CD14-positive monocyte (primary cell): Measurements from ENCODE around the gene TGFBRAP1. TPM values are rescaled to one million over a fixed set of nuclear protein-coding genes. Genes with fewer than 3 reads are reported as not detected.
A peak's percentile ranks its signal among the peaks of the same experiment; 100 is the strongest.

Source experiments
- DNase-seq, 3 donors: peaks; one replicate each; pipeline ENCODE4 v3.0.0-alpha.2; 2011 to 2022
- H2AFZ ChIP-seq: 2 replicates; pipeline ENCODE4 v1.6.0; 2012; ENCODE audit warnings: mild to moderate bottlenecking, low read depth, low read length, inconsistent platforms; ENCODE audit not compliant: insufficient read depth, poor library complexity, severe bottlenecking
- H3K27ac ChIP-seq, 2 donors: 1 replicate in 1 of 2; 2 replicates in 1 of 2; pipeline ENCODE4 v1.5.1; 2012 to 2013; ENCODE audit warnings: low read length in 2 of 2, control low read depth in 1 of 2, inconsistent platforms in 1 of 2, low read depth in 1 of 2, mild to moderate bottlenecking in 1 of 2
- H3K27me3 ChIP-seq, 2 donors: one replicate each; pipeline versions ENCODE4 v1.6.0 to v1.6.1; 2011 to 2013; ENCODE audit warnings: low read length in 2 of 2; ENCODE audit not compliant: control insufficient read depth in 2 of 2, insufficient read depth in 2 of 2
- H3K36me3 ChIP-seq, 2 donors: replicated peaks in 1 of 2; 1 replicate in 1 of 2; 2 replicates in 1 of 2; pipeline versions ENCODE4 v1.5.1 to v1.6.1; 2012 to 2013; ENCODE audit warnings: low read length in 2 of 2, control low read depth in 1 of 2, inconsistent platforms in 1 of 2, mild to moderate bottlenecking in 1 of 2; ENCODE audit not compliant: insufficient read depth in 2 of 2, control insufficient read depth in 1 of 2
- H3K4me1 ChIP-seq, 2 donors: 1 replicate in 1 of 2; 2 replicates in 1 of 2; pipeline versions ENCODE4 v1.5.1 to v1.6.1; 2012 to 2013; ENCODE audit warnings: low read length in 2 of 2, control low read depth in 1 of 2, inconsistent platforms in 1 of 2, mild to moderate bottlenecking in 1 of 2, moderate library complexity in 1 of 2; ENCODE audit not compliant: insufficient read depth in 2 of 2, control insufficient read depth in 1 of 2
- H3K4me2 ChIP-seq: replicated peaks from 2 replicates; pipeline ENCODE3; 2012; ENCODE audit warnings: low read length, moderate library complexity, mild to moderate bottlenecking; ENCODE audit not compliant: poor library complexity, severe bottlenecking; ENCODE audit errors: extremely low read depth
- H3K4me3 ChIP-seq, 3 experiments: fragments of 200-600 bp in 1 of 3; sonication (generic) in 1 of 3; replicated peaks in 1 of 3; 1 replicate in 2 of 3; 2 replicates in 1 of 3; pipeline ENCODE4 v1.5.1; 2011 to 2013; ENCODE audit warnings: low read length in 3 of 3, mild to moderate bottlenecking in 3 of 3, control low read depth in 2 of 3, low read depth in 2 of 3, inconsistent platforms in 1 of 3, moderate library complexity in 1 of 3
- H3K79me2 ChIP-seq: 2 replicates; pipeline ENCODE4 v1.6.0; 2012; ENCODE audit warnings: mild to moderate bottlenecking, control low read depth, inconsistent platforms, low read length, moderate library complexity; ENCODE audit not compliant: insufficient read depth
- H3K9ac ChIP-seq: 2 replicates; pipeline ENCODE4 v1.6.0; 2017; ENCODE audit warnings: low read length, mild to moderate bottlenecking; ENCODE audit not compliant: insufficient read depth, poor library complexity, severe bottlenecking
- H3K9me3 ChIP-seq, 2 donors: replicated peaks in 1 of 2; 1 replicate in 1 of 2; 2 replicates in 1 of 2; pipeline versions ENCODE4 v1.5.1 to v1.6.1; 2012 to 2013; ENCODE audit warnings: low read length in 2 of 2, control low read depth in 1 of 2; ENCODE audit not compliant: control insufficient read depth in 1 of 2, insufficient read depth in 1 of 2
- H4K20me1 ChIP-seq: 2 replicates; pipeline ENCODE4 v1.6.0; 2012; ENCODE audit warnings: mild to moderate bottlenecking, low read length, control low read depth, moderate library complexity; ENCODE audit not compliant: insufficient read depth
- H3K27ac Mint-ChIP-seq, 7 donors: one replicate each; pipeline ENCODE4 v1.8.0; 2020; ENCODE audit warnings: mild to moderate bottlenecking in 7 of 7, mixed read lengths in 7 of 7, moderate library complexity in 6 of 7, inconsistent platforms in 2 of 7
- H3K27me3 Mint-ChIP-seq, 3 donors: one replicate each; pipeline ENCODE4 v1.8.0; 2021 to 2022; ENCODE audit warnings: low read depth in 3 of 3, mild to moderate bottlenecking in 3 of 3, mixed read lengths in 3 of 3, moderate library complexity in 3 of 3, inconsistent platforms in 1 of 3
- H3K36me3 Mint-ChIP-seq, 2 donors: one replicate each; pipeline ENCODE4 v1.8.0; 2020; ENCODE audit warnings: mixed read lengths in 2 of 2, inconsistent platforms in 1 of 2, mild to moderate bottlenecking in 1 of 2
- H3K4me1 Mint-ChIP-seq: one replicate; pipeline ENCODE4 v1.8.0; 2020; ENCODE audit warnings: mild to moderate bottlenecking, mixed read lengths
- H3K4me3 Mint-ChIP-seq, 2 donors: one replicate each; pipeline ENCODE4 v1.8.0; 2020; ENCODE audit warnings: mild to moderate bottlenecking in 2 of 2, mixed read lengths in 2 of 2, moderate library complexity in 1 of 2
- H3K9me3 Mint-ChIP-seq, 7 donors: one replicate each; pipeline ENCODE4 v1.8.0; 2020 to 2022; ENCODE audit warnings: mixed read lengths in 7 of 7, mild to moderate bottlenecking in 6 of 7, moderate library complexity in 6 of 7, inconsistent platforms in 2 of 7
- WGBS: methylation state at CpG from one replicate; pipeline ENCODE4 v1.1.5; 2013; ENCODE audit warnings: missing lambda C conversion rate; ENCODE audit not compliant: insufficient coverage; 5-methylcytosine and 5-hydroxymethylcytosine counted together
- intact Hi-C, 2 donors: fragments of 100-400 bp; cut with micrococcal nuclease; formaldehyde crosslinking; loops; one replicate each; pipeline versions ENCODE4 v1.15.0 to v1.15.1; 2023
- polyA plus RNA-seq, 3 donors: library from polyadenylated mRNA; depleted of rRNA in 1 of 3; unstranded in 2 of 3; stranded (reverse) in 1 of 3; fragments of 300-500 nt in 2 of 3; fragments of >200 nt in 1 of 3; fragmentation: Illumina TruSeq in 2 of 3; gene quantifications; 1 replicate in 2 of 3; 2 replicates in 1 of 3; pipeline ENCODE4 v1.2.3, GENCODE V29; 2012 to 2021
- TF ChIP-seq, protein P1 (sequence below): fragments of 200-600 bp; IDR thresholded peaks from one replicate; pipeline ENCODE4 v1.8.0; 2022; ENCODE audit warnings: antibody characterized with exemption, mild to moderate bottlenecking

Gene TGFBRAP1
- polyA plus RNA-seq, 3 donors, result 10.0 to 10.5 (median 10.2) TPM

DNA sequence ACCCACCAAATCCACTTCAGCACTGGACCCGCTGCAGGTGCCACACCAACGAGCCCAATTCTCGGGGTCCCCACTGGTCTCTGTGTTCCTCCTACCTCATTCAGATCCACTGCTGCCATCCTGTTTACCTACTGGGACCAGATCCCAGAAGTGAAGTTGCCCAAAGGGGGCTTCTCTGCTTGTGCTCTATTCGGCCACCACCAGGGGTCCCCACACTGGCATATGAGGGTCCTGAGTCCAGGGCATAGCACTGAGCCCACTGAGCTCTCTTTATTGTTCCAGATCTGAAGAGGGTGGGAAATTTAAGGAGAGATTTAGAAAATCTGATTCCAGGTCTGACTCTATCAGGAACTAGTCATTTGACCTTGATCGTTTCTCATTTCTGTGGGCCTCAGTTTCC, 85.6 kb downstream of the TGFBRAP1 start:
- no peak overlapping the region for H3K4me3 ChIP-seq
- no peaks in the 10 kb centered on the region for H3K27me3 ChIP-seq
- intact Hi-C loops, result no loop called here
- TF ChIP-seq, protein P1, sequence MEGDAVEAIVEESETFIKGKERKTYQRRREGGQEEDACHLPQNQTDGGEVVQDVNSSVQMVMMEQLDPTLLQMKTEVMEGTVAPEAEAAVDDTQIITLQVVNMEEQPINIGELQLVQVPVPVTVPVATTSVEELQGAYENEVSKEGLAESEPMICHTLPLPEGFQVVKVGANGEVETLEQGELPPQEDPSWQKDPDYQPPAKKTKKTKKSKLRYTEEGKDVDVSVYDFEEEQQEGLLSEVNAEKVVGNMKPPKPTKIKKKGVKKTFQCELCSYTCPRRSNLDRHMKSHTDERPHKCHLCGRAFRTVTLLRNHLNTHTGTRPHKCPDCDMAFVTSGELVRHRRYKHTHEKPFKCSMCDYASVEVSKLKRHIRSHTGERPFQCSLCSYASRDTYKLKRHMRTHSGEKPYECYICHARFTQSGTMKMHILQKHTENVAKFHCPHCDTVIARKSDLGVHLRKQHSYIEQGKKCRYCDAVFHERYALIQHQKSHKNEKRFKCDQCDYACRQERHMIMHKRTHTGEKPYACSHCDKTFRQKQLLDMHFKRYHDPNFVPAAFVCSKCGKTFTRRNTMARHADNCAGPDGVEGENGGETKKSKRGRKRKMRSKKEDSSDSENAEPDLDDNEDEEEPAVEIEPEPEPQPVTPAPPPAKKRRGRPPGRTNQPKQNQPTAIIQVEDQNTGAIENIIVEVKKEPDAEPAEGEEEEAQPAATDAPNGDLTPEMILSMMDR, result no peak
- Mint-ChIP-seq H3K27me3 (peaks cover under 1 to 3% (median 2%) of the 10 kb centered on the region in 3 donors), H3K4me3 (no peak overlapping the region), H3K27ac (peak overlapping the region in 1 of 7 donors; percentile 46), H3K4me1 (no peaks in the 10 kb centered on the region), H3K36me3 (peaks cover 0 to 3% of the 10 kb centered on the region in 2 donors), H3K9me3 (peaks cover 0 to 2% (median 0%) of the 10 kb centered on the region in 7 donors)
- DNase-seq, result no peak
- H3K27ac ChIP-seq, result no peak overlapping the region
- H4K20me1 ChIP-seq, result no peaks in the 10 kb centered on the region
- no peaks in the 10 kb centered on the region for H3K79me2 ChIP-seq
- no peak overlapping the region for H3K4me2 ChIP-seq
- no peak overlapping the region for H2AFZ ChIP-seq
- no peak overlapping the region for H3K9ac ChIP-seq
- H3K36me3 ChIP-seq, result no peaks in the 10 kb centered on the region
- no peaks in the 10 kb centered on the region for H3K9me3 ChIP-seq
- H3K4me1 ChIP-seq, result no peaks in the 10 kb centered on the region
- 72% methylated on average over 3 of the region's 5 CpGs for WGBS

DNA sequence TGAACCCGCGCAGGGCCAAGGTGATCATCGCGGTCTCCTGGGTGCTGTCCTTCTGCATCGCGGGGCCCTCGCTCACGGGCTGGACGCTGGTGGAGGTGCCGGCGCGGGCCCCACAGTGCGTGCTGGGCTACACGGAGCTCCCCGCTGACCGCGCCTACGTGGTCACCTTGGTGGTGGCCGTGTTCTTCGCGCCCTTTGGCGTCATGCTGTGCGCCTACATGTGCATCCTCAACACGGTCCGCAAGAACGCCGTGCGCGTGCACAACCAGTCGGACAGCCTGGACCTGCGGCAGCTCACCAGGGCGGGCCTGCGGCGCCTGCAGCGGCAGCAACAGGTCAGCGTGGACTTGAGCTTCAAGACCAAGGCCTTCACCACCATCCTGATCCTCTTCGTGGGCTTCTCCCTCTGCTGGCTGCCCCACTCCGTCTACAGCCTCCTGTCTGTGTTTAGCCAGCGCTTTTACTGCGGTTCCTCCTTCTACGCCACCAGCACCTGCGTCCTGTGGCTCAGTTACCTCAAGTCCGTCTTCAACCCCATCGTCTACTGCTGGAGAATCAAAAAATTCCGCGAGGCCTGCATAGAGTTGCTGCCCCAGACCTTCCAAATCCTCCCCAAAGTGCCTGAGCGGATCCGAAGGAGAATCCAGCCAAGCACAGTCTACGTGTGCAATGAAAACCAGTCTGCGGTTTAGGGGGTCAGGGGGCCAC, 87.1 kb downstream of the TGFBRAP1 start:
- 97% methylated on average over 50 of the region's 50 CpGs for WGBS
- peaks cover 0 to 3% of the 10 kb centered on the region in 2 donors for H3K36me3 Mint-ChIP-seq
- Histone ChIP-seq H3K27me3 (no peaks in the 10 kb centered on the region), H3K4me1 (no peaks in the 10 kb centered on the region), H3K36me3 (no peaks in the 10 kb centered on the region), H3K27ac (no peak overlapping the region), H4K20me1 (no peaks in the 10 kb centered on the region), H3K79me2 (no peaks in the 10 kb centered on the region), H2AFZ (no peak overlapping the region), H3K4me2 (no peak overlapping the region), H3K9ac (no peak overlapping the region), H3K4me3 (no peak overlapping the region), H3K9me3 (no peaks in the 10 kb centered on the region)
- peaks cover 0 to 2% (median 0%) of the 10 kb centered on the region in 7 donors for H3K9me3 Mint-ChIP-seq
- TF ChIP-seq, protein P1, result no peak
- intact Hi-C loops, result no loop called here
- peaks cover 3 to 9% (median 6%) of the 10 kb centered on the region in 3 donors for H3K27me3 Mint-ChIP-seq
- peaks cover 7% of the 10 kb centered on the region for H3K4me1 Mint-ChIP-seq
- peak overlapping the region in 1 of 7 donors; percentile 2 for H3K27ac Mint-ChIP-seq
- no peak for DNase-seq
- H3K4me3 Mint-ChIP-seq, result no peak overlapping the region
